PFSK-1 (cell line): ENCODE measurements around the gene TNFAIP1.

Source experiments
- POLR2AphosphoS5 ChIP-seq: IDR thresholded peaks from 2 replicates; pipeline ENCODE4 v1.6.1; 2012; ENCODE audit warnings: low read depth, mild to moderate bottlenecking, control low read depth, low read length, moderate library complexity
- TAF1 ChIP-seq: IDR thresholded peaks from 2 replicates; pipeline ENCODE4 v1.6.1; 2012; ENCODE audit warnings: low read length, control low read depth, borderline replicate concordance; ENCODE audit not compliant: insufficient read depth

DNA sequence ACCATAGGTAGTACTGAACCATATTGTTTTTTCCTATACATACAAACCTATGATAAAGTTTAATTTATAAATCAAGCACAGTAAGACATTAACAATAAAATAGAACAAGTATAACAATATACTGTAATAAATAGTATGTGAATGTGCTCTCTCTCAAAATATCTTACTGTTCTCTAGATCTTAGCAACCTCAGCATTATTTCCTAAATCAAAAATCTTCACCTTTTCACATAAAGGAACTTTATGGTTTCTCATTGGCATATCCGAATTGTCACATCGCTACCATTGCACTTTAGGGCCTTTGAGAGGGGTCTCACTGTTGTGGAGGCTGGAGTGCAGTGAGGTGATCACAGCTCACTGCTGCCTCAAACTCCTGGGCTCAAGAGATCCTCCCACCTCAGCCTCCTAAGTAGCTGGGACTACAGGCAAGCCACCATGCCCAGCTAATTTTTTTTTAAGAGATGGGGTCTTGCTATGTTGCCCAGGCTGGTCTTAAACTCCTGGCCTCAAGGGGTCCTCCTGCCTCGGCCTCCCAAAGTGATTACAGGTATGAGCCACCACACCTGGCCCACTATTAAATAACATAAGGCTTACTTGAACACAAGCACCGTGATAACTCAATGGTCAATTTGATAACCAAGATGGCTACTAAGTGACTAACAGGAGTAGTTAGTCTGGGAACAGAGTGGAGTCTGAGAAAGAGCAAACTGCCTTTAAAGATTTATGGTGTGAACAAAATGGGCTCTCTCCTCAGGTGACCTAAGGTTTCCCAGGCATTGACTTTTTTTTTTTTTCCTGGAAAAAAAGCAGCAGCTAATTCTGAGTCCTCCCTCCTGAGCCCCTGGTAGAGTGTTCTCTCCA, 19.5 kb upstream of the TNFAIP1 start:
- TF ChIP-seq POLR2AphosphoS5 (no peak), TAF1 (no peak)
